ENCODE measurements around the gene PER1. TPM values are rescaled to one million over a fixed set of nuclear protein-coding genes. Genes with fewer than 3 reads are reported as not detected.
"Not testable (repeated sequence)": the region's sequence is repeated elsewhere in the genome, so short reads cannot be mapped to it uniquely, and the experiment has no call there.

PER1 gene
- total RNA-seq, 1 experiment from 2014 or later, result 8.3 TPM

- peak overlapping the region; percentile 37; the same call in 1 of the 2 replicates for H3K27ac ChIP-seq
Measured at GRCh38 chr17:8176998-8177731, 25.0 kb upstream of the PER1 start.

GRCh38 chr17:8176197-8176940, 24.2 kb upstream of the PER1 start, which contains the start of gene TMEM107:
Gene TMEM107 (minus strand): TSS chr17:8176380. CDS start chr17:8176286, 94 bp downstream.
- Histone ChIP-seq H3K9me3 (replicated peaks) (no peaks in the 10 kb centered on the region), H3K27me3 (replicated peaks) (no peaks in the 10 kb centered on the region), H3K4me3 (peak within 1 kb of the TSS; percentile 49), H3K27ac (peak within 1 kb of the TSS; percentile 37), H3K36me3 (no peaks in the 10 kb centered on the region), H3K4me1 (replicated peaks) (peaks cover 22% of the 10 kb centered on the region)
- peak; percentile 80 to 87 for DNase-seq (ENCODE audit: low read depth in 1 of 2, low spot score in 2 of 2)

More at GRCh38 chr17:8176998-8177731, 25.0 kb upstream of the PER1 start:
- no peaks in the 10 kb centered on the region for H3K9me3 ChIP-seq (replicated peaks)
- H3K4me3 ChIP-seq, result peak overlapping the region; percentile 49
- peaks cover 22% of the 10 kb centered on the region for H3K4me1 ChIP-seq (replicated peaks)
- no peak for DNase-seq (ENCODE audit: low read depth in 1 of 2, low spot score in 2 of 2)
- no peaks in the 10 kb centered on the region for H3K27me3 ChIP-seq (replicated peaks)
- H3K36me3 ChIP-seq, result no peaks in the 10 kb centered on the region

GRCh38 chr17:8175795-8176196, 23.6 kb upstream of the PER1 start:
- H3K4me3 ChIP-seq, result peak overlapping the region; percentile 49

DNA sequence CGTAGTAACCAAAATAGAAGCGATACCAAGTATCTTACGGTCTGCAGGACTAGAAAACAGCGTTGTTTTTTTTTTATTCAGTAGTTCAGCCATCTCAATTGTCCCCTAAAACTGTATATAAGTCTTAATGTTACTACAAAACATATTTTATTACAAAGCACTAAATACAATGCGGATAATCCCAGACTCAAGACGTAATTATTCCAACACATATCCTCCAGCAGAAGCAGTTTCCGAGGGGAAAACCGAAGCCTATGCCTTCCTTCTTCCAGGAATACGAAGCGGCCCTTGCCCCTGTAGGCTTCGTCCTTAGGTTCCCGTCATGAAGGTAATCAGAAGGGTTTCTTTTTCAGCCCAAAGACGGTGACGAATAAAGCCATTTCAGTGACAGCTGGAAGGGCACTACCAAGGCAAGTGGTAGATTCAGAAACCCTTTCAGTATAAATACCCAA, 21.7 kb upstream of the PER1 start:
- Histone ChIP-seq H3K27me3 (replicated peaks) (no peaks in the 10 kb centered on the region), H3K4me3 (peak overlapping the region; percentile 33), H3K9me3 (replicated peaks) (no peaks in the 10 kb centered on the region), H3K27ac (peak overlapping the region; percentile 100), H3K4me1 (replicated peaks) (peaks cover 22% of the 10 kb centered on the region), H3K36me3 (no peaks in the 10 kb centered on the region)
- DNase-seq (ENCODE audit: low read depth in 1 of 2, low spot score in 2 of 2), result no peak

More at GRCh38 chr17:8175795-8176196, 23.6 kb upstream of the PER1 start:
- H3K4me1 ChIP-seq (replicated peaks), result peaks cover 22% of the 10 kb centered on the region
- H3K9me3 ChIP-seq (replicated peaks), result no peaks in the 10 kb centered on the region
- no peaks in the 10 kb centered on the region for H3K36me3 ChIP-seq
- no peaks in the 10 kb centered on the region for H3K27me3 ChIP-seq (replicated peaks)
- peak overlapping the region; percentile 37 for H3K27ac ChIP-seq
- no peak for DNase-seq (ENCODE audit: low read depth in 1 of 2, low spot score in 2 of 2)

DNA sequence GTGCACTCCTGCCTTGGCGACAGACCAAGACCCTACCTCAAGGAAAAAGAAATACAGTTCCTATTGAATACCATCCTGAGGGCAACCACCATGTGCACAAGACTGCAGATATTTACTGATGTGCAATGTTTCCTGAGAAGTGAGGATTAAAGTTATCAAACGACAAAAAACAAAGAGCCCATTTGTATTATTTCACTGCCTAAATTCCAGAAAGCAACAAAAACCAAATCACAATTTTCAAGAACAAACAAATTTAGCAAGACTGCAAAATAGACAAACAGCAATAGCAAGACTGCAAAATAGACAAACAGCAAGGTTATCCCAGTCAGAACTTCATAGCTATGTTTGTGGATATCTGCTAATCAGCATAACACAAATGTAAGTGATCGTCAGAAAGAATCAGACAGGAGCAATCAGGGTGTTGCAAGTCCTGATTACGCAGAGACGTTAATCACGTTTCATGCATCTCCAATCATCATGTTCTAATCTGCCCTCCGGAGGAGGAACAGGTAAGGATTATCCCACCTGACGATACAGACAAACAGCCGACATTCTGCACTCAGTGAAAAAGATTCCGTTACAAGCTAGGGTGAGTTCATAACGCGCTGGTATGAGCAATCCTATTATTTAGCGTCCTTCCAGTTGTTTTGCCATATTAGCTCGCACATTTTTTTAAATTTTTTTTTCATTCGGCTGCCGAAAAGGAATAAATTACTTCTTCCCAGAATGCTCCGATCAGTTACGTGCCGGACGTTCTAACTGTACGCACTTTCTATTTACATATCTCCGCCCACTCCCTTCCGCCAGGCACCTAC, 21.1 kb upstream of the PER1 start:
- peak overlapping the region; percentile 33 for H3K4me3 ChIP-seq
- H3K9me3 ChIP-seq (replicated peaks), result no peaks in the 10 kb centered on the region
- DNase-seq (ENCODE audit: low read depth in 1 of 2, low spot score in 2 of 2), result peak; percentile 82 to 98
- peak overlapping the region; percentile 100 for H3K27ac ChIP-seq
- H3K4me1 ChIP-seq (replicated peaks), result peaks cover 22% of the 10 kb centered on the region
- H3K27me3 ChIP-seq (replicated peaks), result no peaks in the 10 kb centered on the region
- no peaks in the 10 kb centered on the region for H3K36me3 ChIP-seq

DNA sequence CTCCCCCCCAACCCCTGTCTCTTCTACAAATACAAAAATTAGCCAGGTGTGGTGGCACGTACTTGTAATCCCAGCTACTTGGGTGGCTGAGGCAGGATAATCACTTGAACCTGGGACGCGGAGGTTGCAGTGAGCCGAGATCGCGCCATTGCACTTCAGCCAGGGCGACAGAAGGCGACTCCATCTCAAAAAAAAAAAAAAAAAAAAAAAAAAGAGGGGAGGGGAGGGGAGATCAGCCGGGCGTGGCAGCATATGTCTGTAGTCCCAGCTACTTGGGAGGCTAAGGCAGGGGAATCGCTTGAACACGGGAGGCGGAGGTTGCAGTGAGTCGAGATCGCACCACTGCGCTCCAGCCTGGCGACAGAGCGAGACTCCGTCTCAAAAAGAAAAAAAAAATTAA, 18.0 kb upstream of the PER1 start:
- not testable (repeated sequence) for H3K4me3 ChIP-seq; H3K27me3 ChIP-seq (replicated peaks); H3K9me3 ChIP-seq (replicated peaks); H3K36me3 ChIP-seq; DNase-seq (ENCODE audit: low read depth in 1 of 2, low spot score in 2 of 2); H3K4me1 ChIP-seq (replicated peaks); H3K27ac ChIP-seq

DNA sequence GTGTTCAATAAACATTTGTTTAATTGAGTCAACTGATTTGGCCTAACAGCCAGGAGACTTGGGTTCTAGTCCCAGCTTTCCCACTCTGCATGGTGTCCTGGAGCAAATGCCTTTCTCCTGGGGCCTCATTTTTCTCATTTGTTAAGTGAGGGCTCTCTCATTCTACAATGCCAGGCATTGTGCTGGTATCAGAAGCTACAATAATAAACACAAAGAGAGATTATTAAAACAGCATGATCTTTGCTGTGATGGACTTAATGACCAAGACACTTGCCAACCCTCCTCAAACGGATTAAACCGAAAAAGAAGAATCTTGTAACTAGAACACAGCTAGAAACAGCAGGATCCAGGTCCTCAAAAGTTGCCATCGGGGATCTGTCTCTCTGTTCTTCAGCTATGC, 15.3 kb upstream of the PER1 start:
- DNase-seq (ENCODE audit: low read depth in 1 of 2, low spot score in 2 of 2), result no peak
- peaks cover 20% of the 10 kb centered on the region for H3K4me1 ChIP-seq (replicated peaks)
- no peak overlapping the region for H3K27ac ChIP-seq
- no peaks in the 10 kb centered on the region for H3K27me3 ChIP-seq (replicated peaks)
- no peaks in the 10 kb centered on the region for H3K9me3 ChIP-seq (replicated peaks)
- H3K36me3 ChIP-seq, result peaks cover 2% of the 10 kb centered on the region
- no peak overlapping the region for H3K4me3 ChIP-seq

DNA sequence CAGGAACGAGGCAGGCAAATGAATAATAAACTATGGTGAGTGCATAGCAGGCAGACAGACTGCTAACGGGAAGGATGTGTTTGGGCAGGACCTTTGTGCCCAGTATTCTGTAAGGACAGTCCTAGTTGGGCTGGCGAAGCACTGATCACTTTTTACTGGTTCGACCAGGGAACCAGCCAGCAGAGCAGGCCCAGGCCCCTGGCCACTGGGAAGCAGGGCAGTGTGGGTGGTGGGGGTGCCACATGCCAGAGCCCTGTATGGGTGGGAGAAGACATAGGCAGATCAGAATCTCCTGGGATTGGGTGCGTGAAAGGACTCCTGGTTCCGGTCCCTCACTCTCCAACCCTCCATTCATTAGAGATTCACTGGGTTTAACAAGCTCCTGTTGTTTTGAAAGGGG, 14.5 kb upstream of the PER1 start:
- Histone ChIP-seq H3K36me3 (peaks cover 9% of the 10 kb centered on the region), H3K4me1 (replicated peaks) (peaks cover 28% of the 10 kb centered on the region), H3K9me3 (replicated peaks) (no peaks in the 10 kb centered on the region), H3K4me3 (no peak overlapping the region), H3K27me3 (replicated peaks) (no peaks in the 10 kb centered on the region), H3K27ac (no peak overlapping the region)
- no peak for DNase-seq (ENCODE audit: low read depth in 1 of 2, low spot score in 2 of 2)

DNA sequence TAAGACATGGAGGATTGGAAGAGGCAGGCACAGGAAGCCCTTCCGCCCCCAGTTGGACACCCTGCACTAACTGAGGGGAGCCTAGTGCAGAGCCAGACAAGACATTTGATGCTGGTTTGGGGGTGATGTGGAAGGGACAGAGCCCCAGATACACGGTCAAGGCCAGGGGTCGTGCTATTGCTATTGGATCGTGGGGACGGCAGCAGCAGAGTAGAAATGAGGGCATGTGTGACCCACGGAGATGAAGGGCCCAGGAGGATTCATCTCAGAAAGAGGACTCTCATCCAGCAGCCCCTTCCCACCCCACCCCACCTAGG, 12.6 kb upstream of the PER1 start:
- H3K4me3 ChIP-seq, result no peak overlapping the region
- no peak for DNase-seq (ENCODE audit: low read depth in 1 of 2, low spot score in 2 of 2)
- peaks cover 23% of the 10 kb centered on the region for H3K36me3 ChIP-seq
- H3K27ac ChIP-seq, result no peak overlapping the region
- H3K27me3 ChIP-seq (replicated peaks), result no peaks in the 10 kb centered on the region
- peaks cover 32% of the 10 kb centered on the region for H3K4me1 ChIP-seq (replicated peaks)
- no peaks in the 10 kb centered on the region for H3K9me3 ChIP-seq (replicated peaks)

GRCh38 chr17:8163978-8164814, 12.0 kb upstream of the PER1 start:
- peak; percentile 20 to 58 for DNase-seq (ENCODE audit: low read depth in 1 of 2, low spot score in 2 of 2)
- H3K27me3 ChIP-seq (replicated peaks), result no peaks in the 10 kb centered on the region
- H3K27ac ChIP-seq, result no peak overlapping the region
- no peaks in the 10 kb centered on the region for H3K9me3 ChIP-seq (replicated peaks)
- H3K36me3 ChIP-seq, result peaks cover 29% of the 10 kb centered on the region
- peaks cover 32% of the 10 kb centered on the region for H3K4me1 ChIP-seq (replicated peaks)
- no peak overlapping the region for H3K4me3 ChIP-seq

GRCh38 chr17:8162997-8163977, 11.1 kb upstream of the PER1 start:
- H3K4me1 ChIP-seq (replicated peaks), result peaks cover 37% of the 10 kb centered on the region
- H3K4me3 ChIP-seq, result peak overlapping the region; percentile 100
- H3K27me3 ChIP-seq (replicated peaks), result no peaks in the 10 kb centered on the region
- H3K27ac ChIP-seq, result peak overlapping the region; percentile 95
- no peaks in the 10 kb centered on the region for H3K9me3 ChIP-seq (replicated peaks)
- peaks cover 34% of the 10 kb centered on the region for H3K36me3 ChIP-seq
- DNase-seq (ENCODE audit: low read depth in 1 of 2, low spot score in 2 of 2), result peak in 1 of 2 experiments; percentile 13
